PC-9 (cell line): ENCODE results near the gene KCNC3.

Source experiments
- CTCF ChIP-seq: fragments of 200-600 bp; sonication (generic); conservative IDR thresholded peaks from 2 replicates; pipeline ENCODE4 v1.6.1; 2017; ENCODE audit warnings: mixed run types, antibody characterized with exemption, mild to moderate bottlenecking, moderate library complexity
- EZH2 ChIP-seq: fragments of 200-600 bp; sonication (generic); IDR thresholded peaks from 2 replicates; pipeline ENCODE4 v1.8.0; 2017; ENCODE audit warnings: antibody characterized with exemption, low read depth

GRCh38 chr19:50314724-50315708, 14.2 kb downstream of the KCNC3 start:
- TF ChIP-seq EZH2 (no peak), CTCF (no peak)
